ELF-1 (cell line): ENCODE results near the gene RPL3.
"Not testable (repeated sequence)": the region's sequence is repeated elsewhere in the genome, so short reads cannot be mapped to it uniquely, and the experiment has no call there.

ENCODE experiments used
- DNase-seq: peaks from one replicate; pipeline ENCODE4 v3.0.0-alpha.2; 2016; ENCODE audit warnings: low read depth, low spot score

The RPL3 gene

GRCh38 chr22:39351689-39352214, 32.3 kb upstream of the RPL3 start:
- DNase-seq = peak; percentile 78

- peak; percentile 21 for DNase-seq
Observed at GRCh38 chr22:39350757-39351688, 31.6 kb upstream of the RPL3 start.

GRCh38 chr22:39349967-39350726, 30.7 kb upstream of the RPL3 start, which contains the start of gene SYNGR1:
TSS of gene SYNGR1 (plus strand) at chr22:39349991. CDS start at chr22:39350011, 20 bp downstream.
- DNase-seq = no peak

GRCh38 chr22:39349506-39349966, 30.1 kb upstream of the RPL3 start:
- DNase-seq = no peak

GRCh38 chr22:39348909-39349505, 29.6 kb upstream of the RPL3 start:
- DNase-seq = no peak

GRCh38 chr22:39345231-39345630, 25.8 kb upstream of the RPL3 start:
- no peak for DNase-seq

- DNase-seq = no peak
Observed at GRCh38 chr22:39344046-39344390, 24.6 kb upstream of the RPL3 start.

GRCh38 chr22:39343259-39344045, 24.0 kb upstream of the RPL3 start:
- DNase-seq = peak; percentile 82

- peak; percentile 15 for DNase-seq
Observed at GRCh38 chr22:39341179-39341578, 21.8 kb upstream of the RPL3 start.

GRCh38 chr22:39339775-39340174, 20.4 kb upstream of the RPL3 start:
- DNase-seq = not testable (repeated sequence)

- no peak for DNase-seq
Observed at GRCh38 chr22:39336411-39336810, 17.0 kb upstream of the RPL3 start.

GRCh38 chr22:39332441-39333064, 13.1 kb upstream of the RPL3 start:
- DNase-seq = no peak

GRCh38 chr22:39330553-39330952, 11.1 kb upstream of the RPL3 start:
- DNase-seq = not testable (repeated sequence)

GRCh38 chr22:39327995-39328754, 8.8 kb upstream of the RPL3 start:
- DNase-seq = peak; percentile 14

- no peak for DNase-seq
Observed at GRCh38 chr22:39325392-39325932, 6.0 kb upstream of the RPL3 start.

- DNase-seq = peak; percentile 72
Observed at GRCh38 chr22:39320616-39321029, 1.2 kb upstream of the RPL3 start.

- no peak for DNase-seq
Observed at GRCh38 chr22:39318507-39319283, 728 bp downstream of the RPL3 start.

GRCh38 chr22:39317775-39318506, 1.5 kb downstream of the RPL3 start:
- DNase-seq = no peak
